ENCODE data around the gene TTC31. TPM values are rescaled to one million over a fixed set of nuclear protein-coding genes. Genes with fewer than 3 reads are reported as not detected.

Gene TTC31
- total RNA-seq, 1 experiment from 2014 or later: 38.7 TPM

GRCh38 chr2:74474899-74475298 lies 8.0 kb upstream of the TTC31 start:
- no peak for ATAC-seq
- H3K4me3 ChIP-seq (ENCODE audit: low read depth in 2 of 2, low read length in 2 of 2): no peak overlapping the region
- intact Hi-C loops (cut with micrococcal nuclease; ENCODE audit: unreplicated experiment): no loop called here
- no peaks in the 10 kb centered on the region; the same call in 1 of the 2 replicates for H3K4me1 ChIP-seq (ENCODE audit: control insufficient read depth, insufficient read depth, low read length)
- no peaks in the 10 kb centered on the region for H3K9me3 ChIP-seq (ENCODE audit: control insufficient read depth, insufficient read depth, low read depth, low read length)
- no TSS peak for BruUV-seq (replicated peaks)
- ChIA-PET POLR2A (interaction anchor here (1.1 kb wide), 1 partner anchor 14 kb away, joined by 4 read pairs; no protein-coding TSS in a partner anchor), CTCF (no interaction called here)
- DNase-seq (ENCODE audit: low read depth, low spot score): no peak
- peaks cover 6% of the 10 kb centered on the region; the same call in 1 of the 2 replicates for H3K36me3 ChIP-seq (ENCODE audit: control insufficient read depth, insufficient read depth, low read length)
- in situ Hi-C loops (cut with HindIII; ENCODE audit: low pct_unique_long_range_greater_than_20kb, low sequenced_read_pairs): no loop called here
- H3K27ac ChIP-seq (ENCODE audit: low read length): no peak overlapping the region
- TF ChIP-seq, protein P1, sequence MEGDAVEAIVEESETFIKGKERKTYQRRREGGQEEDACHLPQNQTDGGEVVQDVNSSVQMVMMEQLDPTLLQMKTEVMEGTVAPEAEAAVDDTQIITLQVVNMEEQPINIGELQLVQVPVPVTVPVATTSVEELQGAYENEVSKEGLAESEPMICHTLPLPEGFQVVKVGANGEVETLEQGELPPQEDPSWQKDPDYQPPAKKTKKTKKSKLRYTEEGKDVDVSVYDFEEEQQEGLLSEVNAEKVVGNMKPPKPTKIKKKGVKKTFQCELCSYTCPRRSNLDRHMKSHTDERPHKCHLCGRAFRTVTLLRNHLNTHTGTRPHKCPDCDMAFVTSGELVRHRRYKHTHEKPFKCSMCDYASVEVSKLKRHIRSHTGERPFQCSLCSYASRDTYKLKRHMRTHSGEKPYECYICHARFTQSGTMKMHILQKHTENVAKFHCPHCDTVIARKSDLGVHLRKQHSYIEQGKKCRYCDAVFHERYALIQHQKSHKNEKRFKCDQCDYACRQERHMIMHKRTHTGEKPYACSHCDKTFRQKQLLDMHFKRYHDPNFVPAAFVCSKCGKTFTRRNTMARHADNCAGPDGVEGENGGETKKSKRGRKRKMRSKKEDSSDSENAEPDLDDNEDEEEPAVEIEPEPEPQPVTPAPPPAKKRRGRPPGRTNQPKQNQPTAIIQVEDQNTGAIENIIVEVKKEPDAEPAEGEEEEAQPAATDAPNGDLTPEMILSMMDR (IDR thresholded peaks at IDR 0.05): peak; percentile 69; the same call in 1 of the 2 replicates
- TF ChIP-seq TCF7L2 (IDR thresholded peaks at IDR 0.05; ENCODE audit: low read depth, low read length) (no peak), SIN3A (IDR thresholded peaks at IDR 0.05; ENCODE audit: borderline replicate concordance, insufficient read depth, low read depth, low read length) (no peak)
- H3K27me3 ChIP-seq (ENCODE audit: control insufficient read depth, insufficient read depth, low read length): no peaks in the 10 kb centered on the region

DNA sequence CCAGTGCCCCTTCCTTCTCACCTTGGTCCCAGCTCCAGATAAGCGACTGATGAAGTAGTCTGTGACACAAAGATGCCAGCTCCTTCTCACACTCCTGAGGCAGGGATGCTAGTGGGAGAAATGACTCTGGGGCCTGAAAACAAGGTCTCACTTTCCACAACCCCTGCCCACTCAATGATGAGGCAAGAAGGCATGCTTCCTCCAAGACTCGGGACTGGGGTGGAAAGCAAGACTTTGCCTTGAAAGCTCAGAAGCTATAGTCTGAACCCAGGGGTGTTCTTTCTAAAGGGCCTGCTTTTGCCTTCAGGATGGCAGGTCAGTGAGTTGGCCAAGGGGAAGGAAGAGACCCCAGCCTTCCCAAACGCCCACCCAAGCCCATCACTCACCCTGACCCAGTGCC lies 1.4 kb upstream of the TTC31 start:
- Histone ChIP-seq H3K9me3 (ENCODE audit: control insufficient read depth, insufficient read depth, low read depth, low read length) (no peaks in the 10 kb centered on the region), H3K27me3 (ENCODE audit: control insufficient read depth, insufficient read depth, low read length) (no peaks in the 10 kb centered on the region), H3K4me1 (ENCODE audit: control insufficient read depth, insufficient read depth, low read length) (peaks cover 16% of the 10 kb centered on the region), H3K36me3 (ENCODE audit: control insufficient read depth, insufficient read depth, low read length) (peaks cover 3% of the 10 kb centered on the region; the same call in 1 of the 2 replicates), H3K4me3 (ENCODE audit: low read depth in 2 of 2, low read length in 2 of 2) (peak overlapping the region; percentile 84 to 99), H3K27ac (ENCODE audit: low read length) (peak overlapping the region; percentile 99)
- intact Hi-C loops (cut with micrococcal nuclease; ENCODE audit: unreplicated experiment): loop anchor here (5.0 kb wide), 1 partner anchor 106 kb away; no protein-coding TSS in a partner anchor
- DNase-seq (ENCODE audit: low read depth, low spot score) (no peak), ATAC-seq (no peak)
- TF ChIP-seq TCF7L2 (IDR thresholded peaks at IDR 0.05; ENCODE audit: low read depth, low read length) (no peak), POLR2AphosphoS5 (IDR thresholded peaks at IDR 0.05; ENCODE audit: low read depth, low read length) (no peak), REST (IDR thresholded peaks at IDR 0.05; ENCODE audit: insufficient read depth in 1 of 2, low read depth in 2 of 2, low read length in 1 of 2) (no peak), SIN3A (IDR thresholded peaks at IDR 0.05; ENCODE audit: borderline replicate concordance, insufficient read depth, low read depth, low read length) (no peak)
- TF ChIP-seq, protein P1 (IDR thresholded peaks at IDR 0.05): no peak
- ChIA-PET POLR2A (interaction anchor here (0.7 kb wide), 1 partner anchor 23 kb away, joined by 3 read pairs; the partner anchor contains the start of gene WBP1), CTCF (no interaction called here)
- no TSS peak for BruUV-seq (replicated peaks)
- in situ Hi-C loops (cut with HindIII; ENCODE audit: low pct_unique_long_range_greater_than_20kb, low sequenced_read_pairs): no loop called here

All from Panc1 (cell line).